AG04450 (cell line): ENCODE results near the gene MUL1. TPM values are rescaled to one million over a fixed set of nuclear protein-coding genes. Genes with fewer than 3 reads are reported as not detected.
"Not testable (repeated sequence)": the region's sequence is repeated elsewhere in the genome, so short reads cannot be mapped to it uniquely, and the experiment has no call there.

Source experiments
- CTCF ChIA-PET: fragments of 300-600, 350-600 bp; formaldehyde crosslinking; extraction: SDS; loops from one replicate; lab custom pipeline; 2022; ENCODE audit warnings: antibody characterized with exemption, inconsistent platforms; lab: Charles Lee
- POLR2A ChIA-PET: fragments of 350-600 bp; formaldehyde crosslinking; extraction: SDS; loops from one replicate; lab custom pipeline; 2021; ENCODE audit warnings: antibody characterized with exemption, inconsistent platforms; lab: Yijun Ruan, JAX
- DNase-seq: peaks from one replicate; pipeline ENCODE4 v3.0.0-alpha.2; 2011; ENCODE audit warnings: low read depth, low spot score
- H3K27ac ChIP-seq: one replicate; pipeline ENCODE4 v1.5.1; 2012; ENCODE audit warnings: low read depth, low read length, control low read depth
- H3K27me3 ChIP-seq: one replicate; pipeline ENCODE4 v1.6.0; 2012; ENCODE audit warnings: low read length; ENCODE audit not compliant: control insufficient read depth, insufficient read depth
- H3K4me3 ChIP-seq: 2 replicates; pipeline ENCODE4 v1.5.1; 2011; ENCODE audit warnings: mild to moderate bottlenecking, low read depth, low read length, control low read depth
- H3K9me3 ChIP-seq: 2 replicates; pipeline ENCODE4 v1.5.1; 2012; ENCODE audit warnings: low read length; ENCODE audit not compliant: control insufficient read depth, insufficient read depth
- CTCF ChIP-seq: IDR thresholded peaks from 2 replicates; pipeline ENCODE4 v1.5.1; 2011; ENCODE audit warnings: low read depth, low read length, control low read depth, inconsistent platforms
- polyA plus RNA-seq: library from polyadenylated mRNA; depleted of rRNA; stranded (reverse); fragments of >200 nt; gene quantifications from 2 replicates; pipeline ENCODE4 v1.2.3, GENCODE V29; 2011

Gene MUL1
- polyA plus RNA-seq, 1 experiment = 23.1 TPM

DNA sequence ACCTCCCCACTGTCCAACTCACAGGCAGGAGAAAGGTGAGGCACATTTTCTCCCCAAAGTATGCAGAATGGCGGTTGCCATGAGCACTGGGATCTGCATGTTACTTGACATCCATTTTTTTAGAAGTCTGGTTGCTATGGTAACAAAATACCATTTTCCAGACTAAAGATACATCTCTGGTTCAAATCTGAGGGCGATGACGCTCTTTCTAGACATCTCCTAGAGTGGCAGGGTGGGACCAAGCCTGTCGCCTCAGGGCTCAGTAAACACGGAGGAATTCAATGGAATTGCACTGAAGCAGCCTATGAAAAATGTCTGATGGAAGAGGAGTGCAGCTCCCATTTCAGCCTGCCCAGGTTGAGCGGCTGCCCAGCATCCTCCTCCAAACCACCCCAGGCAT is 22.9 kb upstream of the MUL1 start:
- Histone ChIP-seq H3K27ac (peak overlapping the region; percentile 11), H3K9me3 (no peaks in the 10 kb centered on the region; the same call in 1 of the 2 replicates), H3K4me3 (no peak overlapping the region), H3K27me3 (peaks cover 55% of the 10 kb centered on the region)
- ChIA-PET CTCF (interaction anchor here (0.6 kb wide), 1 partner anchor 9 kb away, joined by 3 read pairs; no protein-coding TSS in a partner anchor), POLR2A (no interaction called here)
- no peak for TF ChIP-seq CTCF
- no peak for DNase-seq

DNA sequence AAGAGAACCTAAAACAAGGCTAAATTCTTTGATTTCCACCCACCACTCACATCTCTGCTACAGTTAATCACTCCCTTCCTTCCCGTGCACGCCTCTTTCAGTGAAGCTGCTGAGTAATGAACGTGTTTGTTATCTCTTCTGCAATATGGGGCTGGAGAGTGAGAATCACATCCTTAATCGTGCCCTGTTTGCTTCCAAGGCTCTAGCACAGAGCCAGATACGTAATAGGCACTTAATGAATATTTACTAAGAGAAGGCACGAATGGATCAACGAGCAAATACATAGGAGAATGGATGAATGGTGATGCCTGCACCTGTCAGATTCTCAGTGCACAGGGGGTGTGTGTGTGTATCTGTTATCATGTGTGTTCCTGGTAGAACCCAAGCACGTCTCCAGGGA is 22.4 kb upstream of the MUL1 start:
- Histone ChIP-seq H3K27me3 (peaks cover 50% of the 10 kb centered on the region), H3K9me3 (no peaks in the 10 kb centered on the region; the same call in 1 of the 2 replicates), H3K27ac (no peak overlapping the region), H3K4me3 (no peak overlapping the region)
- no peak for DNase-seq
- TF ChIP-seq CTCF = no peak
- POLR2A ChIA-PET = no interaction called here
- CTCF ChIA-PET = interaction anchor here (0.6 kb wide), 1 partner anchor 9 kb away, joined by 3 read pairs; no protein-coding TSS in a partner anchor

DNA sequence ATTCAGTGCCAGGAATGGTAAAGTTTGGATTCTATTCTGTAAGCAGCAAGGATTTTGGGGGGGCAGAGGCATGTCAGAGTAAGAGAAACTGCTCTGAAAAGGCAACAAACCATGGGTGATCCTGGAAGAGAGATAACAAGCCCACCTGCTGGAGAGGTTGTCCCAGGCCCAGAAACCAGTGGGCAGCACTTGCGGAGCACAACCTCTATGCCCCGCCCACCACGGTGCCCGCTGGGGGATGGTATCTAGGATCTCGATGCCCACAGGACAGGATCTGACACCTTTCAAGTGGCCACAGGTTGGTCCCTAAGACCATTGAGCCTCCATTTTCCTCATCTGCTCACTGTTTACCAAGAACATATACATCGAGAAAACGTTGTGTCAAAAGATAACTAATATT is 20.3 kb upstream of the MUL1 start:
- ChIA-PET CTCF (no interaction called here), POLR2A (interaction anchor here (0.7 kb wide), 1 partner anchor 114 kb away, joined by 3 read pairs; no protein-coding TSS in a partner anchor)
- DNase-seq = no peak
- Histone ChIP-seq H3K9me3 (no peaks in the 10 kb centered on the region; the same call in 1 of the 2 replicates), H3K27ac (no peak overlapping the region), H3K4me3 (no peak overlapping the region), H3K27me3 (peaks cover 32% of the 10 kb centered on the region)
- TF ChIP-seq CTCF = no peak

GRCh38 chr1:20526267-20526666 is 18.3 kb upstream of the MUL1 start:
- TF ChIP-seq CTCF = no peak
- no peak for DNase-seq
- ChIA-PET POLR2A (no interaction called here), CTCF (interaction anchor here (0.9 to 7.3 kb wide), 3 partner anchors 9 to 106 kb away, joined by 3 to 116 read pairs (median 8); partner anchors contain the start of gene PINK1)
- no peak overlapping the region for H3K27ac ChIP-seq
- no peak overlapping the region for H3K4me3 ChIP-seq
- H3K9me3 ChIP-seq = no peaks in the 10 kb centered on the region; the same call in 1 of the 2 replicates
- H3K27me3 ChIP-seq = peaks cover 28% of the 10 kb centered on the region

GRCh38 chr1:20521960-20522861 is 14.3 kb upstream of the MUL1 start:
- H3K27ac ChIP-seq = no peak overlapping the region
- H3K4me3 ChIP-seq = no peak overlapping the region
- peak; percentile 39 for DNase-seq
- POLR2A ChIA-PET = no interaction called here
- TF ChIP-seq CTCF = peak; percentile 98
- no peaks in the 10 kb centered on the region for H3K9me3 ChIP-seq
- peaks cover 5% of the 10 kb centered on the region for H3K27me3 ChIP-seq
- CTCF ChIA-PET = interaction anchor here (0.6 to 7.3 kb wide), 11 partner anchors 9 to 306 kb away, joined by 3 to 116 read pairs (median 3); partner anchors contain the start of genes MUL1 and PINK1

- H3K9me3 ChIP-seq, H3K4me3 ChIP-seq, H3K27ac ChIP-seq, H3K27me3 ChIP-seq, POLR2A ChIA-PET, DNase-seq: not testable (repeated sequence)
- CTCF ChIA-PET = interaction anchor here (0.5 to 1.4 kb wide), 4 partner anchors 55 to 307 kb away, joined by 3 to 4 read pairs (median 4); no protein-coding TSS in a partner anchor
Observed at GRCh38 chr1:20519609-20520262, 11.8 kb upstream of the MUL1 start.
